ENCODE results near the gene RSPO4.
A peak's percentile ranks its signal among the peaks of the same experiment; 100 is the strongest.

RSPO4 gene

GRCh38 chr20:1012359-1013168 is 10.5 kb upstream of the RSPO4 start:
- no peak overlapping the region for H2AFZ ChIP-seq (ENCODE audit: low read depth, low read length)
- H3K27me3 ChIP-seq (ENCODE audit: insufficient read depth, low read length, poor library complexity), result peaks cover 23% of the 10 kb centered on the region
- H3K36me3 ChIP-seq (ENCODE audit: insufficient read depth, low read length), result no peaks in the 10 kb centered on the region
- no peak overlapping the region for H3K4me3 ChIP-seq (ENCODE audit: low read depth in 1 of 2, low read length in 2 of 2)
- H3K9ac ChIP-seq (ENCODE audit: low read depth, low read length), result no peak overlapping the region
- no peaks in the 10 kb centered on the region for H3K79me2 ChIP-seq (ENCODE audit: insufficient read depth, low read length)
- no peak for DNase-seq
- H3K4me2 ChIP-seq (ENCODE audit: insufficient read depth, low read length), result no peak overlapping the region
- H3K27ac ChIP-seq (ENCODE audit: low read length), result no peak overlapping the region
- no peaks in the 10 kb centered on the region for H3K9me3 ChIP-seq (ENCODE audit: insufficient read depth, low read length, severe bottlenecking)
- no peaks in the 10 kb centered on the region for H3K4me1 ChIP-seq (ENCODE audit: insufficient read depth, low read length)
- no peak for TF ChIP-seq EZH2 (IDR thresholded peaks at IDR 0.05; ENCODE audit: borderline replicate concordance, low read depth, low read length, severe bottlenecking)
- no peak for TF ChIP-seq CTCF (IDR thresholded peaks at IDR 0.05; ENCODE audit: borderline replicate concordance, extremely low read depth, low read length, poor library complexity, severe bottlenecking)
- 0 out of 2 replicates have a peak, but pooled peaks cover 3% of the 10 kb centered on the region for H4K20me1 ChIP-seq (ENCODE audit: insufficient read depth, low read length)
- ATAC-seq (ENCODE audit: insufficient read depth, low read depth), result no peak

GRCh38 chr20:1010659-1011058 is 8.5 kb upstream of the RSPO4 start:
- H3K9me3 ChIP-seq (ENCODE audit: insufficient read depth, low read length, severe bottlenecking), result no peaks in the 10 kb centered on the region
- H3K9ac ChIP-seq (ENCODE audit: low read depth, low read length), result no peak overlapping the region
- no peak overlapping the region for H3K27ac ChIP-seq (ENCODE audit: low read length)
- no peak for DNase-seq
- H3K4me3 ChIP-seq (ENCODE audit: low read depth in 1 of 2, low read length in 2 of 2), result no peak overlapping the region
- no peaks in the 10 kb centered on the region for H3K4me1 ChIP-seq (ENCODE audit: insufficient read depth, low read length)
- H3K4me2 ChIP-seq (ENCODE audit: insufficient read depth, low read length), result no peak overlapping the region
- no peak for ATAC-seq (ENCODE audit: insufficient read depth, low read depth)
- H3K36me3 ChIP-seq (ENCODE audit: insufficient read depth, low read length), result no peaks in the 10 kb centered on the region
- H4K20me1 ChIP-seq (ENCODE audit: insufficient read depth, low read length), result 0 out of 2 replicates have a peak, but pooled peaks cover 3% of the 10 kb centered on the region
- no peaks in the 10 kb centered on the region for H3K79me2 ChIP-seq (ENCODE audit: insufficient read depth, low read length)
- no peak overlapping the region for H2AFZ ChIP-seq (ENCODE audit: low read depth, low read length)
- TF ChIP-seq EZH2 (IDR thresholded peaks at IDR 0.05; ENCODE audit: borderline replicate concordance, low read depth, low read length, severe bottlenecking) (no peak), CTCF (IDR thresholded peaks at IDR 0.05; ENCODE audit: borderline replicate concordance, extremely low read depth, low read length, poor library complexity, severe bottlenecking) (no peak)
- H3K27me3 ChIP-seq (ENCODE audit: insufficient read depth, low read length, poor library complexity), result peaks cover 20% of the 10 kb centered on the region

- no peaks in the 10 kb centered on the region for H3K79me2 ChIP-seq (ENCODE audit: insufficient read depth, low read length)
- TF ChIP-seq CTCF (IDR thresholded peaks at IDR 0.05; ENCODE audit: borderline replicate concordance, extremely low read depth, low read length, poor library complexity, severe bottlenecking), result no peak
- TF ChIP-seq EZH2 (IDR thresholded peaks at IDR 0.05; ENCODE audit: borderline replicate concordance, low read depth, low read length, severe bottlenecking), result no peak
- H3K27me3 ChIP-seq (ENCODE audit: insufficient read depth, low read length, poor library complexity), result no peaks in the 10 kb centered on the region
- no peak overlapping the region for H3K4me2 ChIP-seq (ENCODE audit: insufficient read depth, low read length)
- H4K20me1 ChIP-seq (ENCODE audit: insufficient read depth, low read length), result no peaks in the 10 kb centered on the region
- H3K9me3 ChIP-seq (ENCODE audit: insufficient read depth, low read length, severe bottlenecking), result no peaks in the 10 kb centered on the region
- peak; percentile 24 for DNase-seq
- no peak overlapping the region for H3K27ac ChIP-seq (ENCODE audit: low read length)
- H3K4me3 ChIP-seq (ENCODE audit: low read depth in 1 of 2, low read length in 2 of 2), result no peak overlapping the region
- H3K9ac ChIP-seq (ENCODE audit: low read depth, low read length), result no peak overlapping the region
- peak overlapping the region; percentile 13; the same call in 1 of the 2 replicates for H2AFZ ChIP-seq (ENCODE audit: low read depth, low read length)
- ATAC-seq (ENCODE audit: insufficient read depth, low read depth), result peak; percentile 82
- no peaks in the 10 kb centered on the region for H3K4me1 ChIP-seq (ENCODE audit: insufficient read depth, low read length)
- H3K36me3 ChIP-seq (ENCODE audit: insufficient read depth, low read length), result no peaks in the 10 kb centered on the region
Measured at GRCh38 chr20:1005452-1006027, 3.4 kb upstream of the RSPO4 start.

All from DND-41 (cell line).